GM19372 (cell line): ENCODE data around the gene COL17A1.

Source experiments
- ATAC-seq: cut with Tn5 transposase; IDR thresholded peaks from one replicate; pipeline ENCODE4 v1.9.1; 2021; ENCODE audit warnings: mild to moderate bottlenecking, low read depth, moderate library complexity; ENCODE audit not compliant: unreplicated experiment

Gene COL17A1

DNA sequence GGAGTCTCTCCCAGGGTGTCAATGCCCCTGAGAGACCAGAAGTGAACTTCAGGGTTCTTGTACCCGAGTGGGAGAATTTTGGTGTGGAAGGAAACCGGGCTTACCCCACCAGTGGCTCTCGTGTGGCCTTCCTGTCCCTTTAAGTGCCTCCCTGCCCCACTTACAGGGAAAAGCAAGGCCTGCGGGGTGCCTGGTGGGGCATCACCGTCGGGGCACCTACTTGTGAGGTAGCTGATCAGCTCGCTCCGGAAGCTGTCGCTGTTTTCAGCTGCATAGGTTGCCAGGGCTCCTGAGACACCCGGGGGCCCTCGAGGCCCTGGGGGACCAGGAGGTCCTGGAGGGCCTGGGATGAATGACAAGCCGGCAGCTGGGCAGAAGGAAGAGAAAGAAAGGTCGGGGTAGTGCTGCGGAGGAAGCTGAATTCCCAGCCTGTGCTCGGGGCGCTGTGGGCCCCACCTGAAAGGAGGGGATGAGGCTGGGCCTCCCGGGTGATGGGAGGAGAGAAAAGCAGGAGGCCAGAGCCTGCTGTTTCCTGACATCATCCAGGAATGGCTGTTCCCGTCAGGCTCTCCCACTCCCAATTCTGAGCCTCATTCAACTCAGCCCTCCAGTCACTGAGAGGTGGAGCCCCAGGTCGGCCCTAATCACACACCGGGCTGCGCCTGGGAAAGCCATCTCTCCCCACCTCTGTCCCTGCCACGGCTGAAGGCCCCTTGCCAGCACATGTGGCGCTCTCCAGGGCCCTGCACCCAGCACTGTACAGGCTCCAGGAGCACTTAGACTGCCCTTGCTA lies 51.1 kb downstream of the COL17A1 start:
- ATAC-seq, result no peak

DNA sequence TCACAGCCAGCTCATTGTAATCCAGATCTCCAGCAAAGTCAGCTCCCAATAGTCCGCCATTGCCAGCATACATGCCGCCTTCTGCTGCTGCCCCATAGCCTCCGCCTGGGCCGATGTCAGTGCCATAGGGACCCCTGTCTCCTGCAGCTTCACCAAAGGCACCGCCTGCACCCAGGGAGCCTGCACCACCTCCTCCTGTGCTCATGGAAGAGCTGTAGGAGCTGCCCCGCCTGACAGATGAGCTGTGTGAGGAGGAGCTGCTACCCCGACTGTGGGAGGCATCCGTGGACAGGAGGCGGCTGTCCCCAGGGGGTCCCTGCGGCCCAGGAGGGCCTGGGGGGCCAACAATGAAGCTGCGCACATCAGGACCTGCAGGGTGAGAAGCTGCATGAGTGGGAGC lies 51.7 kb downstream of the COL17A1 start:
- ATAC-seq, result no peak

DNA sequence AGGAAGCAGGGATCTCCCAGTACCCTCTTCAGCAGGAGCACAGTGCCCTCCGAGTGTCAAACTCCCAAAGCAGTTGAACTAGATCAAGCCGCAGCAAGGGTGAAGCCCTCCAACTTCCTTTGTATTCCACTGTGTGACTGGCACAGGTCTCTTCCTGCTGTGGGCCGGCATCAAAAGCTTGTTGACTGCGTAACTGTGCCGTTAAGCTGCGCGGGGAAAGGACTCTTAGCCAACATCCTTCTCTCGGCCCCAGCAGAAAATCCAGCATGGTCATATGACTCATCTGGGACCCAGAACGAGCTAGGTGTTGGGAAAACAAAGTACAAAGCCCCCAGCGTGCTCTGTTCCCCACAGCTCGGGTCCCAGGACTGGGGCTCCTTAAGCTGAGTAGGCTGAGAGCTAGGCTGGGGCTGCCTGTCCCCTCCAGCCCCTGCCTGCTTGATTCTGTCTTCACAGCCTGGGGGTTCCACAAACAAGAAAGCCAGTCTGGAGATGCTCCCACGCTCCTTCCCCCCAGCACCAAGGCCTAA lies 52.2 kb downstream of the COL17A1 start:
- ATAC-seq, result no peak

DNA sequence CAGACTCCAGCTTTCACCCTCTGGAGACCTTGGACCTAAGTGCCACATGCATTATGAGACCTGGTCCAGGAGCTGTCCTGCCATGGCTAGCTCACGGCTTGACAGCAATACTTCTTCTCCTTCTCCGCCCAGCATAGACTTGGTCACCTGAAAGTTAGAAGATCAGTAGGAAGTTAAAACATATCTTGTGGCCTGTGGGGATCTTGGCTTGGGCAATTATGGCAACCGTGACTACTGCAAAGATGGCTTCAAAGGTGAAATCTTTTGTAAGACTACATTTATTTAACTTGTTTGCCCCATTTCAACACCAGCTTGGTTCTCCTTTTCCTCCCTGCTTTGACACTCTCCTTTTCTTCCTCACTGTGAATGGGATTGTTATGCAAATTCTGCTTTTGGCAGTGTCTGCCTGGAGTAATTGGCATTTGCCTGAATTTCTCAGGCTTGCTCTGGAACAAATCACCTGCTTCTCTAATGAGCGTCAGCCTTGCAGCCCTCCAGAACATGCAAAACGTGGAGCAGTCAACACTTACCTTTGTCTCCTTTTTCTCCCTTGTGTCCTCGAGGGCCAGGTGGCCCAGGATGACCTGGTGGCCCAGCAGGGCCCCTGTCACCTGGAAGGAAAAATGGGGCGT lies 53.4 kb downstream of the COL17A1 start:
- ATAC-seq, result no peak

DNA sequence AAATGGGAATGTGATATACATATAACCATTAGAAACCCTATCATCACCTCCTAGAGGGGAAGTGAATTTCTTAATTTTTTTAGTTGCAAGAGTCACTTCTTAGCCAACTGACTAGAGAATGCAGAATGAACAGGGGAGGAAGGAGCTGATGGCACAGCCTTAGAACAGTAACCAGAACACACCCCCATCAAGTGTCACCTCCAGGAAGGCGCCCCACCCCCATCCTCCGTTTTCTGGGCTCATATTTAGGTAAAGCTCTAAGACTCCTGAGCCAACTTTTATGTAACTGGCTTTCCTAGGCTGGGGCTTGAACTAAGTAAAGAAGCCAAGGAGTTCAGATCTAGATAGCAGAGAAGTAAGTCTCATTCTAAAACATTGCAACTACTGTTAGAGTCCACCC lies 54.0 kb downstream of the COL17A1 start:
- ATAC-seq, result no peak

DNA sequence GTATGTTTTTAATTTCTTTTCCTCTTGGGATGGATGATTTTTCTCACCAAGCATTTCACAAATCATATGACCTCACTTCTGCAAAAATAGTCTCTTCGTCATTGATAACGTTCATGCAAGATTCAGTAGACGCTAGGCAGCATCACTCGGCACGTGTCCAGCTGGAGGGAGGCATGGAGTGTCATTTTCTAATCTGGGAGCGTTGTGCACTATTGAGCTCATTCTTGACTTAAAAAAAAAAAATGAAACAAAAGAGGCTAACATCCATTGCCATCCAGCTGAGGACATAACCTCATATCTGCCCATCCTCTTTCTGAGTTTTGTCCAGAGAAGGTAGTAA lies 56.2 kb downstream of the COL17A1 start:
- ATAC-seq, result no peak

DNA sequence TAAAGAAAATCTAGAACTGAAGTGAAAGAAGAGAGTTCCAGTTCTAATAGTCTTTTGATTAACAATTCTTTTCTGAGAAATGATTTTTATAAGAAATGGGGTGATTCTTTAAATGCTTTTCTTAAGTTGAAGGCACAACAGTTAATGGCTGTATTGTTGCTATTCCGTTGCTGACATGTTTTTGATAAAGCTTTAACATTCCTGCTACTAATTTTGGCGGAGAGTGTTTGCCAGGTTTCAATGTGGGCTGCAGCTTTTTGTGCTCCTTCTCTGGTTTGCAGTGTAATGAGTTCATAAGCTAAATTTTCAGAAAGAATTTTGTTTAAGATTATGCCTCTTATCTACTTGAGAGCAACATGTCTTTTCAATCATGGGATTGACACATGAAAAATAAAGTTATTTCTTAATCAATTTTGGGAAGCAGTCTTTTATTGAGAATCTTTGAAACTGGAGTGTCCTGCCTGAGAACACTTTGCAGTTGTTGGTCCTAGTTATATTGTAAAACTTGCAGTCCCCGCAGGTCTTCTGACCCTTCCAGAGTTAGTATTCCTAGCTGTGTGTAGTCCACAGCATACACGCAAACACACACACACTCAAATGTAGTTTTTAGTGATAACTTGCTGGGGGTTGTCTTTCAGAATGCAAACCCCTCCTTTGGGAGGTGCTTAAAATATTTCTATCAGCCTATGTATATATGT lies 56.7 kb downstream of the COL17A1 start:
- ATAC-seq, result no peak

DNA sequence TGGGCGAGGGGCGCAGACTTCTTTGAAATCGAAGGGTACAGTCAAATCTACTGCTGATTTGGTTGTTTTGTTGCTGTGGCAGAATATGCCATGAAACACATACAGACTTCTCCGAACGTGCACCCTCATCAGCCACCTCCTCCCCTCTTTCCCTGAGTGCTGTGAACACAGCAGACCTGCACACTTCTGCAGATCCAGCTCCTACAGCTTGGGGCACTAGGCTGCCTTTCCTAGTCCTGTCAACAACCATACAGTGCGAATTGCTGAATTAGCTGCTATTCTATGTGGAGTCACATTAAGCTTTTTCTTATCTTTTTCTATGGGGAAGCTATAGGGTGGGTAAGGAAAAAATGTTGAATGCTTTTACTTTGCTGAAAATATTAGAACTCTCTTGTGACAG lies 57.5 kb downstream of the COL17A1 start:
- ATAC-seq, result no peak

DNA sequence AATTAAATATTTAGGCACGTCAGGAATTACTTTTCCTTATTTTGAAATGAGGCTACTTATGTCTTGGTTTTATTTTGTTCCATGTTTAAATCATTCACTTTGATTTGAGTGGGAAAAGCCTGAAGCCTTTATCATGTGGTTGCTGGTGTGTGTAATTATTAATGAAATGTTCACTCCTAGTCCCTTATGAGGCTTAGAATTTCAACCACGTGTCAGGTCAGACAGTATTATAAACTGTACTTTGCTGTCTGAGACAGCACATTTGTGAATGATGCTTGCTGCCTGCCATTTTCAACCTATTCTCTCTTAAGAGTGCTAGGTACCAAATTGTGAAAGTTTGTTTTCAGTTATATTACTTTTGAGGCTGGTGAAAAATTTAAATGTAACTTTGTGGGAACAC lies 58.9 kb downstream of the COL17A1 start:
- ATAC-seq, result no peak

DNA sequence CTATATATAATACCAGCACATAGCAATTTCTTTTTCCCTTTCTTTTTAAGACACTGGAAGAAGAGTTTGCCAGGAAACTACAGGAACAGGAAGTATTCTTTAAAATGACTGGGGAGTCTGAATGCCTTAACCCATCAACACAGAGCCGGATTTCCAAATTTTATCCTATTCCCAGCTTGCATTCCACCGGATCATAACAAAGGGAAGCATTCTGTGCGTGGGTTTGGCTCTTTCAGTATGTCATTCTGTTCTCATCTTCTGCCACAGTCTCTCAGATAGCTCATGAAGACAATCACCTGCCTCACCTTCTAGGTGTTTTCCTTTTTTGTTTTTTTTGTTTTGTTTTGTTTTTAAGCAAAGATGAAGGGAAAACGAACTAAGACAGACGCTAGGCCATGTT lies 60.2 kb downstream of the COL17A1 start:
- ATAC-seq, result no peak

DNA sequence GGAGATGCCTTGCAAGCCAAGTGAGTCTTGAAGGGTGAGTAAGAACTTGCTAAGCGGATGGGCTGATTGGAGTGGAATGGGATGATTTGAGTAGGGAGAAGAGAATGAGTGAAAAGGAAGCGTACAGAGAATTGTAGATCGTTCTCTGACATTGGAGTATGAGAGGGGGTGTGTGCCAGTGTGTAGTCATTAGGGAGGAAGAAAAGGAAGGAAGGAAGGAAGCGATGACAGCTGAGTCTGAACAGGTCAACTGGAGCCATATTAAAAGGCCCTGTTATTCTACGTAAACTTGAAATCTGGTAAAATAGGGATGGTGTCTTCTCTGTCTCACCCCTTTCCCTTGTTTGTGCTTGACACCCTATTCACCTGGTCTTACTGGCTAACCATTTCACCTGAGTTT lies 63.7 kb downstream of the COL17A1 start:
- ATAC-seq, result no peak

DNA sequence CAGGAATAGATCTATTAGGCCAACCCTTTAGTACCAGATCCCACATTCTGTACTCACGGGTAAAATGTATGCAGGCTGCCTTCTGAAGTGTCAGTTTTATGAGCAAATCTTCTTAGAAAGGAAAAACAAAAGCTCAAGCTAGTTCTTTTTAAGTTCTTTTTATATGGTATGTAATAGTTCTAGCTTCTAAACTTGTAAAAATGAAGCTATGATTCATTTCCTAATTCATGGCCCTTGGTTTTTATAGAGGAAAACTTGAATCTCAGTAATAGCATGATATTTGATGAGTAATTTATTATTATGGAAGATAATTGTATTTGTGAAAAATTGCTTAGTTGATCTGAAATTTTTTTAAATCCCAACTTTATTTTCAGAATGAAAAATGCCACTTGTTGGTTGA lies 64.4 kb downstream of the COL17A1 start:
- no peak for ATAC-seq

DNA sequence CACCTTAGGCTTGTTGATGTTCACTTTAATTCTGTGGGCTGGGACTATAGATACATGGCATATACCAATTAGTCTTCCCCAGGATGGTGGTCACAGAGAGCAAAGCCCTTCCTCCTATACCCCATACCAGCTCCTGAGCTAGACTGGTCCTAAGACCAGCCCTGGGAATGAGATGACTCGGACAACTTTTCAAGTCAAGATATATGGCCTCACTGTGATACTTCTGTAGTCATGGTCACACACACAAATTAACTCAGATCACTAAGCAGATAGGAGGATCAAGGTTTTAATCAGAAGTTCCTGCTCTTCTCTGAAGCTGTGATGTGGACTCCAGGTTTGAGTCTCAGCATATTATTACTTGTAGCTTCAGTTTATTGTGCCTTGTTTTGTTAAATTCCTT lies 65.7 kb downstream of the COL17A1 start:
- ATAC-seq, result no peak

DNA sequence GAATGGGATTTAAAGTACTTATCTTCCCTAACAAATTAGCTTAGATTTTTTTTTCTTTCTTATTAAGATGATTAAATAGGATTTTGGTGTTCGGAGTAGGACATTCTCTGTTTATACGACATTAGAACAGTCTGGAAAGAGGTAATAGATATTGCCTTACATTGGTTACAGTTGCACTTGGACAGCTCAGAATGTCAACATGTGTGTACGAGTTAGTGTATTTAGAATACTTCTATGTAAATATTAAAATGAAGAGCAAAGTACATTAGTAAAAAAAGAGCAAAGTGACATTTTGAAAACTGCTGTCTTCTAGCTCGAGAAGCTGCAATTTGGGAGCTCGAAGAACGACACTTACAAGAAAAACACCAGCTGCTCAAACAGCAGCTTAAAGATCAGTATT lies 67.2 kb downstream of the COL17A1 start:
- no peak for ATAC-seq

DNA sequence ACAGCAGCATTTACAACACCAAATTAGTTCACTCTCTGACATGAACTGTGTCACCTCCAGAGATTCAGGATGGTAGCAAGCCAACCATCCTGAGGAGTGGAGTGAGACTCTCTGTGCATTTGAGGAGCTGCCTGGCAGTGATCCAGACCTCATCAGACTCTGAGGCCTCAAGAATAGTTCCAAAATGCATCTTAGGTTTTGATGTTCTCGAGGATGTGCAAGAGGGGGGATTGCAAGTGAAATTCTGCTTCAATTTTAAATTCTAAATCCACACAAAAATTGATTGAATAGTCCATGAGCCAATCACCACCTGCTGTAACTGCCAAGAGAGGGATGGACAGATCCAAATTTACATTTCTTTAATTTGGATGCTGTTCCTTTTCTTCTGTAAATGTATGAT lies 69.0 kb downstream of the COL17A1 start:
- no peak for ATAC-seq

DNA sequence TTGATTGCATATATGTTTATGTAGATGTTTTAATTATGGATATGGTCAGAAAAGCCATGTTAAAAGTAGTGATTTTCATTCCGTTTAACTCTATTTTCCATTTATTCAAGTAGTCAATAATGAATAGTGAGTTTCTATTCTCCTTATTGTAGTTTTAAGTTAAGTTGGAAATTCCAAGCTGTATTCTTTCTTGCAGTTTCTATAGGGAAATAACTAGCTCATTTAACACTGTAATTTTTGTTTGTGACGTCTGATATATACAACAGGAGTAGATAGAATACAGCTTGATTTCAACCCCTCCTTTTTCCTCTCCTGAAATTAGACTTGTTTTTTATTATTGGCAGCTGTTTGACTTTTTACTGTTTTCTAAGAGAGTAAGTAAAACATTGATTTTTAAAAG lies 71.5 kb downstream of the COL17A1 start:
- ATAC-seq, result no peak

DNA sequence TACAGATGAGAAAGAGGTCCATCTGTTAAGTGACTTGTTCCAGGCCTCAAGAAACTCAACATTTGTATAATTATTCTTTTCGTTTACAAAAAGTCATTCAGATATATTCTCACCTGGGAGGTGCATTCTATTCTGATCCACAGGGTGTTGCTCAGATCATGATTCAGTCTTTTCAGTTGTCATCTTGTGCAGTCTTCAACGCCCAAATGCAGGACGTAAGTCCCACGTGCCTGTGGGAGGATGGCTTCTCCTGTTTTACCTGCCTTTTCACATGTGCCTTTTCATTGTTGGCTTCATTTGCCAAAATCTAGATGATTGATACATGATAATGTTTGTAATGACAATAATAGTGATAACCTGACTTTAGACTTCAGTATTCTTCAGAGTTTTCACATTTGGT lies 72.2 kb downstream of the COL17A1 start:
- no peak for ATAC-seq

DNA sequence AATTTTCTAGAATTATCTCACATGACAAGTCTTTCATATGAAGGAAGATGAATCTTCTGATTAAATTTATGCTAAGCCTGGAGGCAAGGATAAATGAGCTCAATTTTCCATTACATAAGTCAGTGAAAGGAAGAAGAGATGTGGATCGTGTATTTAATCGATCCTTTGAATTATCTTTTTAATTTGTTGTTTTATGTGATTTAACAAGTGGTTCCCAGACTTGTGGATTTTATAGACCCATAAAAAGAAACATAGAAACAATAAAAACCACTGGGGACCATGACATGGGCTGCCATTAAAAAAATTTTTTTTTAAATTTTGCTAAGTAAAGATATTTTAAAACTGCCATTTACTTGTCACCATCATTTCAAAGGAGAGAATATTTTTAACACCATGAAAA lies 73.8 kb downstream of the COL17A1 start:
- ATAC-seq, result no peak

DNA sequence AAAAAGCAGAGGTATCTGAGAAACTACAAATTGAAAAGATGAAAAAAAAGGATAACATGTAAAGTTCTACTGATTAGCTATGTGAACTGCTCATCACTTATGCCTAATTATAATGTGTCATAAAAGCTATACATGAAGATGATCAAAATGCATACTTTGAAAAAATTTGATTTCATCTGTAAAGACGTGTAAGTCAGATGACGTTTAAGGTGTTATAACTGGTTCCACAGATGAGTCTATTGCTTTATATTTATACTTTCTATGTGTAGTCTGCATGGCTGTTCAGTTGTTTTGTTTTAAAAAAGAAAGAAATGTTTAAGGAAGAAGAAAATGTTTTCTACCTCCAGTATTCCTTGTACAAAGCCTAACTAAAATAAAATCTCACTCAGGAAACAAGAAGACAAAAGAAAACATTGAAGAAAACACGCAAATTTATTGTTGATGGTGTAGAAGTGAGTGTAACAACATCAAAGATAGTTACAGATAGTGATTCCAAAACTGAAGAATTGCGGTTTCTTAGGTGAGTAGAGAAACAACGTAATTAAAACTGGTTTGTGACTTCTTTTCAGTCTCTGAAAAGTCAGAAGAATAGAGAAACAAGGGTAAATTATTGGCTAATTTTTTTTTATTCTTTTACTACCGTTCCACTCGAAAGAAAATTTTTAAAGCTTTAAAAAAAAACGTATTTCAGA lies 80.4 kb downstream of the COL17A1 start:
- no peak for ATAC-seq

DNA sequence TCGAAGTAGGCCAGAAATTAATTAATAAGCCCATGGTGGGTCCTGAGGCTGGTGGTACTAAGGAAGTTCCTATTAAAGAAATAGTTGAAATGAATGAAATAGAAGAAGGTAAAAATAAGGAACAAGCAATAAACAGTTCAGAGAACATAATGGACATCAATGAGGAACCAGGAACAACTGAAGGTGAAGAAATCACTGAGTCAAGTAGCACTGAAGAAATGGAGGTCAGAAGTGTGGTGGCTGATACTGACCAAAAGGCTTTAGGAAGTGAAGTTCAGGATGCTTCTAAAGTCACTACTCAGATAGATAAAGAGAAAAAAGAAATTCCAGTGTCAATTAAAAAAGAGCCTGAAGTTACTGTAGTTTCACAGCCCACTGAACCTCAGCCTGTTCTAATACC lies 82.8 kb downstream of the COL17A1 start:
- ATAC-seq, result no peak

DNA sequence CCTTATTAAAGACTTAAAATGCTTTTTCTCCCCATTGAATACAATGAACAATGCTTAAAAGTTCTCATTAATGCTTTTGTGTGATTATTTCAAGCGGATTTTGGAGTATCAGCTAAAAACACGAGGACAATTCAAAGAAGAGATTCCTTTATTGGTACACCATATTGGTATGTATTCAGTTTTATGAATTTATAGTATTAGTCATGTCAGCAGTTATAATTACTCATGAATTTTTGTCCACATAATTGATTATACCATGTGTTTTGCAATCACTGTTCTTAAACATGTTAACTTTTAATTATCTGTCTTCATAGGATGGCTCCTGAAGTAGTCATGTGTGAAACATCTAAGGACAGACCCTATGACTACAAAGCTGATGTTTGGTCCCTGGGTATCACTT lies 86.9 kb downstream of the COL17A1 start:
- no peak for ATAC-seq
